Epidermal melanocyte (primary cell): ENCODE measurements around the gene PLD1.

Experiments used
- DNase-seq: peaks from one replicate; pipeline ENCODE4 v3.0.0; 2011; ENCODE audit warnings: low spot score; ENCODE audit not compliant: insufficient read length

Gene PLD1

DNA sequence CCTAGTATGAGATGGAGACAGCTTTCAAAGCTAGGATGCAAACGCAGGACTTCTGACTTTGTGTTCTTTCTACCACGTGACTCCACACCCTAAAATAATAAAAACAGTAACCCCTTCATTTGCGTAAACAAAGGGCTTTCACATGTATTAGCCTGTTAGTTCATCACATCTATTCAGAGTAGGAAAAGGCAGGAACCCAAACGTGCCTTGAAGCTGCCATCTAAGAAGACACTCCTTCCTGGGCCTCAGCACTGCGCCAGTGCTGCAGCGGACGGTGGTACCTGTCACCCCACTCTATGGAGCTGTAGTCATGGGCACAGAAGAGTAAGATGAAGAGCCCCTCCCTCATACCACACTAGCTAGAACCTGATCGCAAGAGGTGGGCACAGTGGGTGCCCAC, 34.3 kb downstream of the PLD1 start:
- DNase-seq: no peak

DNA sequence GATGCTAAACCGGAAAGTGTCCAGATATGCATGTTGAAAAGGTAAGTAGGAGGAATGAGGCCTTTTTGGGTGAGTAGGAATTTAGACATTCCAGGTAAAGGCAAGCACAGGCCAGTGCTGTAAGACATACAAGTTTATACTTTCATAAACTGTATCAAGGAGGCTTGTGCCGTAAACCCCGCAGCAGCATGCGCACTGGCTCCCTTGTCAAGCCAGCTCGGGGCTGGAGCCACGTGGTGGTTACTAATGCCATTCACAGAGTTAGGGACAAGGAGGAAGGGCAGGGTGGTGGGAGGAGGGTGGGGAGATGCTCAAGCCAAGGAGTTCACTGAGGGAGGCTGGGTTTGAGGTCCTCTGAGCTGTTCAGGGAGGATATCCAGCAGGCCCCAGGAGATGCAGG, 35.8 kb downstream of the PLD1 start:
- DNase-seq: no peak

DNA sequence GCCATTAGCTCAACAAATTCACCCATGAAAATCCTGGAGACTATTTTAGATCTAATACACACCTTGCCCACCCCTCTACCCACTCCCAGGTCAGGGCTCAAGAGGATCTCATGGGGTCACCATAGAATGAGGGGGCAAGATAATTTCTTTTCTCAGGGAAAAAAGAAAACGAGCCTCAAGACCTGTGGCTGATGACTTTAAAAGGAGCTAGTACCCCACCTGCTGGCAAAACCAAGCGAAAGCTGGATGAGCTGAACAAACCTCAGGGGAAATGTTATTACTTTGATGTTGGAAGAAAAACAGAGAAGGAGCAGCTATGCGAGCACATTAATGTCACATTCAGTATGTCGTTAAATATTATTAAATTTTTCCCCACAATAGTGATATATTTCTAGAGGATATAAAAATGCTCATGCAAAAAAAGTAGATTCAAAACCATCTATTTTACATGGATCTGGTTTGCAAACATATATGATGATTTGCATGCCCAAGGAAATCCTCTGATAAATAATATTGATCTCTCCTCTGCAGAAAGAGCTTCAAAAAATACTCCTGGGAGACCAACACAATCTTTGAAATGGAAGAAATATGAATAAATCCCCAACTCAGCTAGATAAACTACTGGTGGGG, 37.7 kb downstream of the PLD1 start:
- no peak for DNase-seq

DNA sequence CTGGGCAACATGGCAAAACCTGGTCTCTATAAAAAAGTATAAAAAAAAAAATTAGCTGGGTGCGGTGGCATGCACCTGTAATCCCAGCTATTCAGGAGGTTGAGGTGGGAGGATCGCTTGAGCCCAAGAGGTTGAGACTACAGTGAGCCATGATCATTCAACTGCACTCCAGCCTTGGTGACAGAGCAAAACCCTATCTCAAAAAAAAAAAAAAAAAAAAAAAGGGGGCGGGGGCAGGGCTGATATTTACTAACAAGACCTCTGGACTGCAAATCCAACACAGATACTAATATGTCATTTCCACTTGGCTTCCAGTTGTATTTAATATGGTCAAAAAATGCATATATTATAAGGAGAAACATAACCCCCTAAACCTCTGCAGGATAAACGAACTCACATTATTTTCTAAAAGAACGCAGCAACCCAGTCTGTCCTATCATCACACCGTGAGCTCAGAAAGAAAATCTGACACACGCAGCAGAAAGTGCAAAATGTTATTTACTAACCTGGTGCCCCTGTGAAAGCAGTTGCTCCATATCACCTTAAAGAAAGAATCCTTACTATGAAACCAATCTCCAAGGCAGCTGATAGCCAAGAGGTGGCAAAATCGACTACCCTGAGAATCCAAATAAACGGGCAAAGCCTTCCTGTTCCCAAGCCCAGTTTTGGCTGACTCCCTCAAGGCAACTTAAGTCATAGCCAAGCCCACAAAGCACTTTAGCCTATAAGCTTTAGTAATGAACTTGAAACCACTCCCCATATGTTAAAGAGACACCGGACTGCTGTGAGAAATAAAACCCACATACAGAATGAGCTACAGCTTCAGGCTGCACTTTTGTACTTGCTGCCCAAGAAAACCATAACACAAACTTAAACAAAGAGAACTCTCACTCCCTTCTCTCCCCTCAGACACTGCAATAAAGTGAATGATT, 39.3 kb downstream of the PLD1 start:
- peak; percentile 79 for DNase-seq

DNA sequence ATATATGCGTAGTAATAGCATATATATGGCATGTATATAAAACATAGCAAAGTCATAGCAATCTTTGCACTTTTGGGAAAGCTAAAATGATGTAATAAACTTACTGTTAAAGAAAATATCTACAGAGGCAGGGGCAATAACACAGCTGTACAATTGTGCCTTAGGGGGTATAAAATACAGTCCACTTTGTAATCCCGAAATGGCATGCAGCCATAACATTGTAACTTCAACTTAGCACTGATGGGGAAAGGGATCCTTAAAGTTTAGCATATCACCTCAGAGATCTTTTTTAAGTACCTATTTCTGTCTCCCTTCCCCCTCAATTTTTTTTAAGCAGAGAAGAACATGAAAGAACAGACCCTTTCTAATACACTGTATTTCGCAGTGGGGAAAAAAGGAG, 40.8 kb downstream of the PLD1 start:
- DNase-seq: no peak

DNA sequence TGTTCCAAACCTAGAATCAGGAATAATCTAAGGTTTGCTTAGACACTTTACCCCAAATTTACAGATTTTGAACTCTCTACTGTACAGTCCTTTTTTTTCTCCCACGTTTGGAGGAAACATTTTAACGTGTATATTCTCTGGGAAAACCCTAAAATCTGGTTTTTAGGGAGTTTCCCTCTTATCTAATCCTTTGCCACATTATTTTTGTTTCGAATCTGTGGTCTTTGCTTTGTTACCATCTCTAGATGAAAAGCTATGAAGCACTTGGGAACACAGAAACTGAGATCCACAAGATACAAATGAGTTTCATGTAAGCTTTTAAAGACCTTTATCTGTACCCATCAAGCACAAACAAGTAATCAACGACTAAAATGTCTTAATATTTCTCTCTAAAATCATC, 41.3 kb downstream of the PLD1 start:
- DNase-seq: no peak

DNA sequence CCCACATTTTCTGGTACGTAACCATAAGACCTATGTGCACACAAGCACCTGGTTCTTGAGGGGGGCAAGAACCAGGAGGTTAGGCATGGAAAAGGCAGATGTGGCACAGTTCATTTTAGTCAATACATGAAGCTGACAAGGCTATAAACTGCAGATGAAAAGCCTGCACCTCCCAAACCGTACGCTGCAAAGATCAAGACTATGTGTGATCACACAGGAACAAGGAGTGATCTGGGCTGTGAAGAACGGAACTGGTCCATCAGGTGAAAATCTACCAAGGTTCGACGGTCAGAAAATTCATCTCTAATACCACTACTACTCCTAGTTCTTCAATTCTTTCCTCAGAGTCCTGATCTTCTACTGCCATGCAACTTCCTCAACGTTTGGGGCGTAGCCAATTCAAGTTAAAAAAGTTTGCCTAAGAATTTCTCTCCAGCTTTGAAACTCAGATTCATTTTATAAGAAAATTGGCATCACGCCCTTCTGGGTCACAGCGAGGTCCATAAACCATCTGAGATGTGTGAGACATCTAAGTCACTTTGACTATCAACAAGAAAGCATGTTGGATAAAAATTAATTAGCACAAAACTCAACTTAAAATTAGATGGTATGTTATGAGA, 41.9 kb downstream of the PLD1 start:
- DNase-seq: no peak

DNA sequence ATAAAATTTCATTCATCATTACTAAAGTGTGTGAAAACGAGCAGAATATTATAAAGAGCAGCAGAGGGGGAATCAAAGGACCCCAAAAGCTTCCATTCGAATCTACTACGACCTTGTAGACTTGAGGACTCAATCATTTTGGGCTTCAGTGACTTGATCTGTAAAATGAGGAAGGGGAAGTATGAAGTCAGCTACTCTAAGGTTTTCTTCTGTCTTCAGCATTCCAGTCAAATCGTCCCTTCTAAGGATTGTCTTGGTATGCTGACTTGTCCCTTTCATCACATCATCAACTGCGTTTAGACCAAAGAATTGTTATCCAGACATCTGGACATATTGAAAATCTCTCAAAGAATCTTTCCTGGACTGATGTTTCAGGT, 44.8 kb downstream of the PLD1 start:
- DNase-seq: no peak

DNA sequence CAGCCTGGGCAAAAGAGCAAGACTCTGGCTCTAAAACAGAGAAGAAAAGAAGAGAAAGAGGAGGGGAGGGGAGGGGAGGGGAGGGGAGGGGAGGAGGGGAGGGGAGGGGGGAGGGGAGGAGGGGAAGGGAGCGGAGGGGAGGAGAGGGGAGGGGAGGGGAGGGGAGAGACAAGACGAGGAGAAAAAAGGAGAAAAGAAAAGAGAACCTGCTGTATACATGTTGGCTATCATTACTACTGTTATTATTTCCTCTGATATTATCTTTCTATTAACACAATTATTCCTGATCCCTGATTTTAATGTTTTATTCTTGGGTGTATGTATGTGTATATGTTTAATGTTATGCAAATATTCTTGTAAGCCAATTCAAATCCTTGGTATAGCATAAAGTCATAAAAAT, 46.9 kb downstream of the PLD1 start:
- no peak for DNase-seq

DNA sequence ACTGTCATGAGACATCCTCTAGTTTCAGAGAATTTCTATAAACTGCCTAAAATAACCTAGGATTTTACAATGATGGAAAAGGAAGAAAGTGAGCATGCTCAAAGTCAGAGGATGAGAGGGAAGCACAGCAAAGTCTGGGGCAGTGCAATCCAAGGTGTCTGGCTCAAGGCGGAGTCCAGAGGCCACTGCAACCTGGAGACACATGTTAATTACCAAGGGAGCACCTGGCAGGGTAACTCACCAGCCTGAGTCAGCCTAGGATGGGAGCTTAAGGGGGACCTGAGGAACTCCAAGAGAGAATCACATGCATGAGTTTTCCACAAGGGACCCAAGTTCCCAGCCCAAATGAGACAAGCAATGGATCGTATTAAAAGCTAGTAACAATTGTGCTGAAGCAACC, 49.8 kb downstream of the PLD1 start:
- DNase-seq: no peak

DNA sequence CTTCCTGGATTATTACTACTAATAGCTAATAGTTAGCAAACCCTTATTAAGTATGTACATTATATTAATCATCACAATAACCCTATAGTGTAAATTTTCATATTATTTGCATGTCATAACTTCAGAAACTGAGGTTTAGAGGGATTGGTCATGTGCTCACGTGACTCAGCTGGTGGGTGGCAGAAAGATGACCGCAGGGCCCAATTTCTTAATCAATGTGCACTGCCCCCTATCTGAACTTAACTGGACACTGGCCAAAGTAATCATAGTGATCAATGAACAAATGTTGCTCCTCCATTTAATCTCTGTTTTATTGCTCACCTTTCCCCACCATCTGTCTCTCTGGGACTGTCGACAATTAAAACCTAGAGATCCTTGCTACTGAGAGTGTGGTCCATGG, 52.2 kb downstream of the PLD1 start:
- DNase-seq: no peak

DNA sequence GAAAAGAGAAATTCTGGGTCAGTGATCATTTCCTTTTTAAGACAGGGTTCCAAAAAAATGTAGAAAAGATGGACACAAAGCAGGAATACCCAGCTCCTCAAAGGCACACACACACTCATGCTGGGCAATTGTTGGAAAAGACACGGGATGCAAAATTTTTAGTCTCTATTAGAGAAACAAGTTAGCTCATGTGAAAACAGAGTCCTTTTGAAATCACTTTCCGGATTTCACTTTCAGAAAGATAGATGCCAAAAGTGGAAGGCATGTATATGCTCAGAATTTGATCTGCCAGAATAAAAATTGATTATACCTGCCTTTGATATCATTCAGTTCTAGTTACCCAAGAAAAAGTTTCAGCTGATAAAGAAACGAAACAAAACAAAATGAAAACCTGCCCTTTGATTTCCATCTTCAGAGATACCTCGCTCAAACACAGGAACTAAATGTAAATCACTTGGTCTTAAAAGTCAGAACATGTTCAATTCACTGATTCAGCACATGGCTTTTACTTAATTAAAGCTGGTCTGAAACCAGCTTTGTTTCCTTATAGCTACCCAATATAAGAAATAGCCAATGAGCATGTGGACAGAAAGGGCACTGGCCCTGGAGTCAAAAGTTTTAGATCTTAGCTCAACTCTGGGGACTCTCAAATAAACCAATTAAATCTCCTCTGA, 52.8 kb downstream of the PLD1 start:
- no peak for DNase-seq

DNA sequence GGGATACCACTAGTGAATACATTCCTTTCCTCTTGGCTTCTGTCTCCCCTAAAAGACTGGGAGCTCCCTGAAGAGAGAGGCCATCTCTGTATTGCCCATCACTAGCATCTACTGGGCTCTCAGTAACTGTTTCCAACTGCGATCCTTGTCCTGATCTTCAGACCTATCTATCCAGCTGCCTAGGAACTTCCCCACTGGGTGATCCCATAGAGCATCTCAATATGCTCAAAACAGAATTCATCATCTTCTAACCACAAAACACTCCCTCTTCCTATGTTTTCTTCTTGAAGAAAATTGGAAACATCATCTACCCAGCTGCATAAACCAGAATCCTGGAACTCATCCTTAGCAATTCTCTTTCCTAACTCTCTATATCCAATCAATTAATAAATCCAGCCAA, 54.6 kb downstream of the PLD1 start:
- DNase-seq: no peak

DNA sequence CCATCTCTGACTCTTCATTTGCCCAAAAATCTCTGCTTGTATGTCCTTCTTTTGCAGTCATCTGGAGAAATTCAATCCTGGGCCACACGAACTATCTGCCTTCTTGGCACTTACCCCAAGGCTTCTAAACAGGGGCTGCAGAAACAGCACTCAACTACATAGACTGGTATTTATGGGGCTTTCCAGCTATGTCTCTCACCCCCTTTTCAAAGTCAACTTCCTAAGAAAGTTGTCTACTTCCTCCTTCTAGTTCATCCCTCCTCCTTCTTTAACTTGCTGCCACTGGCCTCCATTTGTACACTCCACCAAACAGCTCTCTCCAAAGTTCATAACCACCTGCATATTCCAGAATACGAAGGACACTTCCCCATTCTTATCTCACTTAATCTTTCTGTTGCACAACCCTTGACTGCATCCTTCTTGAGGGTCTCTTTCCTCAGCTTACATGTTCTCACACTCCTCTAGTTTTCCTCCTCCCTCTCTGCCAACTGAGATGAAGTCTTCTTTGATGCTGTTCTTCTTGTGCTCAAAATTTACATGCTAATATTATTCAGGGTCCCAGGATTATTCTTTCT, 55.2 kb downstream of the PLD1 start:
- no peak for DNase-seq

DNA sequence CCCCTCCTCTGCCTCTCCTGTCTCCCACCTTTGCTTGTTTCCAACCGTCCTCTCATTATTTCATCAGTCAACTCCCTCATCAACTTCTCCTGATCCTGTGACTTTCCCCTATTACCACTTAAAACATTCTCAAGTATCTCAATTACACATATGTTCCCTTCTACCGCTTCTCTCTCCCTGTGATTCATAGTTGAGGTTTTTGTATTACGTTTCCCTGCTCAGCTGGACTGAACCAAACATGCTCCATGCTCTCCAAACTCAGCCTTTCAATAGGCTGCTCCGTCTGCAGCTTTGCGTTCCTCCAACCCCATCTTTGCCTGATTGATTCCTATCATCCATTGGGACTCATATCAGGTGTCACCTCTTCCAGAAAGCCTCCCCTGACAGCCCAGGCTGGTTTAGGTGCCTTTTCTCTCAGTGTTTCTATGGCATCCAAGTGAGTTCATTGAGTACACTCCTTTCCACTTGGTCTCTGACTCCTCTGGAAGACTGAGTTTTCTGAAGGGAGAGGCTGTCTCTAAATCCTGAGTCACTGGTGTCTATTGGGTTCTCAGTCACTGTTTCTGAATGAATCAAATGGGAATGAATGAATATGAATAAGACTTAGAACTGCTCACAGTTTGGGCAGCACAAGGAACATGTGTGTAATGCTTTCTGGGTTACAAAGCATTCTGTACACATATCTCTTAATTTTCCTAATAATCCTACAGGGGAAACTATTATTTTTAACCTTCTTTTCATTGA, 56.4 kb downstream of the PLD1 start:
- no peak for DNase-seq

DNA sequence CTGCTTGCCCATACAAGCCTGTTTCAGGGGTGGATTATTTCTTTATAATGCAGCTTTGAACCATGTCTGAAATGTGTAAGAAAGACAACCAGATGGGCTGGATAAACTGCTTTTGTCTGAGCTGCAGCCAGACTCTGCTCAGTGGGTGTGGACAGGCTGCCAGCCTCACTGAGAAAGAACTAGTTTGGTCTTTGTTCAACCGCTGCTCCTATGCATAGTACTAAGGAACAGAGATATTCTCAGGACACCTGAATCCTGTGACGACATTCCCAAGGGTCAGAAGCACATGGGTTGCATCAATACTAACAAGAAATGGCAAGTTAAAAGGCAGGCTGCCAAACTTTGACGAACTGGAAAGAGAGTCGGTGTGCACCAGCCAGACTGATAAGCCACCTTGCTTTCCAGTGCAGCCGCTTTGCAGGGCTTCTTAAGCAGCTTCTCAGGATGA, 57.2 kb downstream of the PLD1 start:
- DNase-seq: no peak

DNA sequence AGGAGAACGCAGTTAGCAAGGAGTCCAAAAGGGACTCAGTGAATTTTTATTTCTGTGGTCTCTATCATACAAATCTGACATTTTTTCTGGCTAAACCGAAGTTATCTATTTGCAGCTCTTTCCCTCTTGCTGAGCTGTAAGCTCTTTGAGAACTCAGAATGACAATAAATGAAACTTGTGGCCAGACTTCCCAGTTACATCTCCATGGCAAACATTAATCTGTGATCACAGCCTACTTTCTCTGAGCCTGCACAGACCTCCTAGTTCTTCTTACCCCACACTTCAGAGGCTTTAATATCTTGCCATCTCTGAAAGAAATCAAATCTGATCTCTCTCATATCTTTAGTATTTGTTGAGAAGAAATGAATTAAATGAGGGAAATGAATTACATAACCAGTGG, 58.0 kb downstream of the PLD1 start:
- no peak for DNase-seq

DNA sequence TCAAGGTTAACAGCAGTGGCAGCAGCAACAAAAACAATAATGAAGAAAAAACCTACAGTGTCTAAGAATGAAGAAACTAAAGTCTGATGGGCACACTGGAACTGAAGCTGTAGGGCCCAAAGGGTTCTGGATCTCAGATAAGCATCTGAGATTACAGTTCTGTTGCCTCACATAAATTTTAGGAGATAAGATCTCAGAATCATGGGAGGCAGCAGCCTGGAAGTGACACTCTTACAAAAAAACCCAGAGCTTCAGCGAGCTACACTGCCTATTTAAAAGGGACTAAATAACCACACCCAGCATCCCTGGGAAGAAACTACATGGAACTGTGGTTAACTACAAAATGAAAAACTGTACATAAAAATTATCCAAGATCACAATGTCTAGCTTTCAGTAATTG, 61.2 kb downstream of the PLD1 start:
- no peak for DNase-seq

DNA sequence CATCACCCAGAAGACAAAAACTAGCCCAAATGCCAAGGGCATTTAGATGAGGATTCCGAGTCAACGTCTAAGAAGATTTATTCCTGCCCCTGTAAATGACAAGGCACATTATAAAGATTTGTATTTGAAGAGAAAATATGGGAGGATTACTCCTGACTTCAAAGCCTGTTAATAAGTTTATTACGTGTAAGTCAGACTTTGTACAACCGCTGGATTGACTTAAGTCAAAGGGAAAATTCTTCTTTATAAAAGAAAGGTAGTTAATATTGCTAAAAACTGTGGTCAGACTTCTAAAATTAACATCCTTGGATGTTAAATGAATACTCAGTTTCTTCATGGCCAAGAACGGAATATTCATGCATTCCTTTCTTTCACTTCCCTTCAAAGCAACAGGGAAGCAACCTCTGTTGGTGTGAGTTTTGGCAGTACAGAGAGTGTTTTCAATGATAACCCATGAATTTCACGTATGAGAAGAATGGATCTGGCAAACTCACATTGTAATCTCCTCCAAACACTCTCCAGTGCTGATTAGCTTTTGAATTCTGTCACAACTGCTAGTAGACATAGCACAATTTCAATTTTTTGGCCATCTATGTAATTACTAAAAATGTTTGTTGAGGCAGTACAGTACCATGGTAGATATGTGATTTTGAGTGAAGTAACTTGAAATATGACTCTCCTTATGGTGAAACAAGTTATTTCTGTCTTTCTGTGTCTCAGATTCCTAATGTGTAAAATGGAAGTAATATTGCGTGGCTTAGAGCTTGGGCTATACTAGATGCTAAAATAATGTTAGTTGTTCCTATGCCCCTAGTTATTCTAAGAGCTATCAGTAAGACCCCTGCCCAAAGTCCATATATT, 62.0 kb downstream of the PLD1 start:
- no peak for DNase-seq
